Adrenal gland (tissue), 5 donors: ENCODE results near the gene CREB3L1.

Experiments used
- POLR2A ChIP-seq, 2 donors: fragments of 450-650 bp; IDR thresholded peaks; one replicate each; pipeline ENCODE4 v1.6.1; 2017; ENCODE audit warnings: antibody characterized with exemption in 2 of 2, mild to moderate bottlenecking in 2 of 2, moderate library complexity in 1 of 2
- TF ChIP-seq, protein P1 (sequence below), 6 experiments: fragments of 450-650 bp in 4 of 6; fragments of 200-600 bp in 2 of 6; sonication (generic) in 1 of 6; IDR thresholded peaks; 1 replicate in 5 of 6; 2 replicates in 1 of 6; pipeline versions ENCODE4 v1.5.1 to v1.8.0; 2016 to 2021; ENCODE audit warnings: antibody characterized with exemption in 6 of 6, mild to moderate bottlenecking in 2 of 6, moderate library complexity in 1 of 6
- donor health status: DM: no; HTN: no; CAD: no.

DNA sequence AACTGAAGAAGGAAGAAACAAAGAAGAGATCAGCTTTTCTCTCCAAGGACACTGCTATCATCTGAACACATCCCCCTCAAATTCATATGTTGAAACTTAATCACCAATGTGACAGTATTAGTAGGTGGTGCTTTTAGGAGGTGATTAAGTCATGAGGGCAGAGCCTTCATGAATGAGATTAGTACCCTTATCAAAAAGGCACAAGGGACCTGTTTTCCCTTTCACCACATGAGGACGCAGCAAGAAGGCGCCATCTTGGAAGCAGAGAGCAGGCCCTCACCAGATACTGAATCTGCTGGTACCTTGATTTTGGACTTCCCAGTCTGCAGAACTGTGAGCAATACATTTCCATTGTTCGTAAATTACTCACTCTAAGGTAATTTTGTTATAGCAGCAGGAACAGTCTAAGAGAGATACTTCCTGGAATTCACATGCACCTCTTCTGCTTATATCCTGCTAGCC, 20.9 kb upstream of the CREB3L1 start:
- TF ChIP-seq, protein P1, sequence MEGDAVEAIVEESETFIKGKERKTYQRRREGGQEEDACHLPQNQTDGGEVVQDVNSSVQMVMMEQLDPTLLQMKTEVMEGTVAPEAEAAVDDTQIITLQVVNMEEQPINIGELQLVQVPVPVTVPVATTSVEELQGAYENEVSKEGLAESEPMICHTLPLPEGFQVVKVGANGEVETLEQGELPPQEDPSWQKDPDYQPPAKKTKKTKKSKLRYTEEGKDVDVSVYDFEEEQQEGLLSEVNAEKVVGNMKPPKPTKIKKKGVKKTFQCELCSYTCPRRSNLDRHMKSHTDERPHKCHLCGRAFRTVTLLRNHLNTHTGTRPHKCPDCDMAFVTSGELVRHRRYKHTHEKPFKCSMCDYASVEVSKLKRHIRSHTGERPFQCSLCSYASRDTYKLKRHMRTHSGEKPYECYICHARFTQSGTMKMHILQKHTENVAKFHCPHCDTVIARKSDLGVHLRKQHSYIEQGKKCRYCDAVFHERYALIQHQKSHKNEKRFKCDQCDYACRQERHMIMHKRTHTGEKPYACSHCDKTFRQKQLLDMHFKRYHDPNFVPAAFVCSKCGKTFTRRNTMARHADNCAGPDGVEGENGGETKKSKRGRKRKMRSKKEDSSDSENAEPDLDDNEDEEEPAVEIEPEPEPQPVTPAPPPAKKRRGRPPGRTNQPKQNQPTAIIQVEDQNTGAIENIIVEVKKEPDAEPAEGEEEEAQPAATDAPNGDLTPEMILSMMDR (IDR thresholded peaks at IDR 0.05) = no peak
- no peak for TF ChIP-seq POLR2A (IDR thresholded peaks at IDR 0.05)
